ENCODE measurements around the gene PPP2R1B. TPM values are rescaled to one million over a fixed set of nuclear protein-coding genes. Genes with fewer than 3 reads are reported as not detected.
A peak's percentile ranks its signal among the peaks of the same experiment; 100 is the strongest.

The PPP2R1B gene
- total RNA-seq, 1 experiment from 2014 or later, result 105 TPM

- H3K9me3 Mint-ChIP-seq, result no peaks in the 10 kb centered on the region
- H3K23me2 ChIP-seq (ENCODE audit: insufficient read length, low read depth, low read length, poor library complexity, severe bottlenecking), result no peaks in the 10 kb centered on the region
- no peak overlapping the region for H3K4ac ChIP-seq (ENCODE audit: low read depth, low read length)
- H4K5ac ChIP-seq (ENCODE audit: insufficient read length, low read depth, low read length), result no peak overlapping the region
- H2BK120ac ChIP-seq (ENCODE audit: low read depth, low read length, poor library complexity, severe bottlenecking), result no peak overlapping the region
- H4K91ac ChIP-seq (ENCODE audit: insufficient read length, low read depth, low read length), result no peak overlapping the region
- no peak for TF ChIP-seq CTCF (conservative IDR thresholded peaks at IDR 0.05)
- H3K9ac ChIP-seq (ENCODE audit: extremely low read depth, insufficient read length, low read length), result no peak overlapping the region
- no peak overlapping the region for H3K18ac ChIP-seq (ENCODE audit: insufficient read length, low read depth, low read length)
- no CpG with 5 or more reads among the region's 5 CpGs for WGBS (ENCODE audit: extremely low coverage, insufficient read length, low lambda C conversion rate)
- H3K27me3 Mint-ChIP-seq (ENCODE audit: low read depth), result no peaks in the 10 kb centered on the region; the same call in 1 of the 2 replicates
- DNase-seq, result no peak
- no peak overlapping the region for H2BK20ac ChIP-seq (ENCODE audit: low read depth, low read length, poor library complexity, severe bottlenecking)
- peaks cover 5 to 35% of the 10 kb centered on the region in 2 experiments; a peak in 3 of 4 replicates for H3K4me1 Mint-ChIP-seq
- H3K14ac ChIP-seq (ENCODE audit: insufficient read depth, low read length), result no peak overlapping the region
- H3K23ac ChIP-seq (ENCODE audit: insufficient read length, low read depth, low read length), result no peak overlapping the region
- H3K27me3 ChIP-seq (ENCODE audit: insufficient read depth, low read length), result no peaks in the 10 kb centered on the region
- no peak overlapping the region for H2BK12ac ChIP-seq (ENCODE audit: insufficient read length, low read depth, low read length)
- no peaks in the 10 kb centered on the region for H3K79me1 ChIP-seq (ENCODE audit: insufficient read depth, low read depth, low read length, poor library complexity, severe bottlenecking)
- no peaks in the 10 kb centered on the region for H3K4me1 ChIP-seq (ENCODE audit: insufficient read depth, low read length)
- no peak overlapping the region for H4K8ac ChIP-seq (replicated peaks; ENCODE audit: insufficient read length, low read depth, low read length)
- no peak overlapping the region for H3T11ph ChIP-seq (ENCODE audit: low read length)
- peak overlapping the region; percentile 7 to 74 (median 53); a peak in 3 of 7 replicates for H3K27ac Mint-ChIP-seq
- H3K79me2 ChIP-seq (ENCODE audit: insufficient read depth, low read length), result no peaks in the 10 kb centered on the region
- no peak overlapping the region for H2AFZ ChIP-seq (ENCODE audit: low read length)
- no peak overlapping the region for H3K27ac ChIP-seq (ENCODE audit: insufficient read length, low read depth, low read length)
- no peak overlapping the region for H3K4me2 ChIP-seq (ENCODE audit: insufficient read depth, insufficient read length, low read length)
- H2BK15ac ChIP-seq (ENCODE audit: low read depth, low read length), result no peak overlapping the region
- peaks cover 0 to 15% (median 5%) of the 10 kb centered on the region in 3 experiments; a peak in 4 of 7 replicates for H3K36me3 Mint-ChIP-seq (ENCODE audit: insufficient read depth in 1 of 3, low read depth in 3 of 3)
- no peak overlapping the region for H3K4me3 Mint-ChIP-seq
- no peak overlapping the region for H3K56ac ChIP-seq (ENCODE audit: insufficient read length, low read depth, low read length)
- no peaks in the 10 kb centered on the region for H3K9me3 ChIP-seq (ENCODE audit: control insufficient read depth, low read depth, low read length)
- no peak overlapping the region for H2AK5ac ChIP-seq (ENCODE audit: insufficient read length, low read length)
- H4K20me1 ChIP-seq (ENCODE audit: control insufficient read depth, insufficient read depth, insufficient read length), result no peaks in the 10 kb centered on the region
- no peak overlapping the region for H2BK5ac ChIP-seq (ENCODE audit: insufficient read length, low read length)
Measured at GRCh38 chr11:111731821-111732220, 34.4 kb downstream of the PPP2R1B start.
